NT2/D1 (cell line): ENCODE results near the gene PHACTR1.

Source experiments
- SUZ12 ChIP-seq: IDR thresholded peaks from 2 replicates; pipeline ENCODE4 v1.6.1; 2011; ENCODE audit not compliant: insufficient read length, insufficient read depth; ENCODE audit errors: extremely low read depth
- YY1 ChIP-seq: IDR thresholded peaks from 2 replicates; pipeline ENCODE4 v1.6.1; 2011; ENCODE audit not compliant: insufficient read length, insufficient read depth
- ZNF274 ChIP-seq: IDR thresholded peaks from 2 replicates; pipeline ENCODE4 v1.6.1; 2011; ENCODE audit warnings: mild to moderate bottlenecking, low read depth, low read length

- TF ChIP-seq YY1 (no peak), ZNF274 (no peak), SUZ12 (no peak)
Measured at GRCh38 chr6:12916420-12917136, 200.0 kb downstream of the PHACTR1 start.
